Left ventricle myocardium superior (tissue), 1 donor: ENCODE measurements around the gene BBS9. TPM values are rescaled to one million over a fixed set of nuclear protein-coding genes. Genes with fewer than 3 reads are reported as not detected.

Source experiments
- ATAC-seq: fragments of 200-7000 bp; cut with Tn5 transposase; one replicate; pipeline ENCODE4 v1.9.1; 2020; ENCODE audit warnings: mild to moderate bottlenecking, moderate library complexity
- DNase-seq: peaks from one replicate; pipeline ENCODE4 v3.0.0-alpha.2; 2020
- intact Hi-C: fragments of 100-400 bp; cut with micrococcal nuclease; formaldehyde crosslinking; loops from one replicate; pipeline ENCODE4 v1.11.0; 2022
- total RNA-seq: library from RNA; stranded (reverse); fragmentation: NEBNext Ultra II Directional; extraction: Animal tissue kit (Norgen Biotek cat#: 25700); gene quantifications from one replicate; pipeline ENCODE4 v1.2.1, GENCODE V29; 2021
- donor health status: DM: no; HTN: yes; CAD: no; lungs with severe emphysema.

The BBS9 gene
- total RNA-seq, 1 donor from 2014 or later: 9.6 TPM

- no peak for DNase-seq
- intact Hi-C loops: no loop called here
- no peak for ATAC-seq
Observed at GRCh38 chr7:33327427-33327826, 198.1 kb downstream of the BBS9 start.

DNA sequence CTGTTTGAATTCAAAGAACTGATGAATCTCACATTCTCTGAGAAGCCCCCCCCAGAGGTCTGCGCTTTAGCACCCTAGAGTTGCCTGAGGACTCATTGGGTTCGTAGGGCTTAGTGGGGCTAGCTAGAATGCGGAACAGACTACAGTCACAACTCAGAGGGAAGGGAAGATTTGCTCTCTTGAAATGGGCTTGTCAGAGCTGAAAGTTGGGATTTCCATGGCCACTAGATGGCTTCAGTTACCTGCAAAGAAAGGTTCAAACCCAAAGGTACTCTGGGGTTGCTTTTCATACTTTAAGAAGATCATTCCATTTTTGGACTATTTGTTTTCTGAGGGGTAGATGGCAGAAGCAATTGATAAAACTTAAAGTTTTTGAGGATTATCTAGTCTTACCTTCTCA lies 205.0 kb downstream of the BBS9 start:
- ATAC-seq: no peak
- intact Hi-C loops: no loop called here
- no peak for DNase-seq

DNA sequence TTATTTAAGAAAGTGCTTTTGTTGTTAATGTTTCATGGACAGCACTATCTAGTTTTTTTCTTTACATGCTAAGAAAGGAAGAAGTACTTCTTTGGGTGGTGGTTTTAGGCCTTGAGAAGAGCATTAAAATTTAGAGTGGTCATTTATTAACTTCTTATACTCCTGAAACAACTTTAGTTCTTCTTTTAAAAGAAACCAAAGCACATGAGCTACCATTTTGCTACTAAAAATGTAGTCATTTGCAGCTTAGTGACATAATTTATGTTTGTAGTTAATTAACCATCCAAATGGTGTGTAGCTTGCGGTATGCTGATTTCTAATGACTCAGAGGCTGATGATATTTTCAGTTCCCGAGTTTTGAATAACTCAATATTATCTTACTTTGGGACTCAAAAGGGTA lies 207.5 kb downstream of the BBS9 start:
- intact Hi-C loops: no loop called here
- DNase-seq (no peak), ATAC-seq (no peak)

DNA sequence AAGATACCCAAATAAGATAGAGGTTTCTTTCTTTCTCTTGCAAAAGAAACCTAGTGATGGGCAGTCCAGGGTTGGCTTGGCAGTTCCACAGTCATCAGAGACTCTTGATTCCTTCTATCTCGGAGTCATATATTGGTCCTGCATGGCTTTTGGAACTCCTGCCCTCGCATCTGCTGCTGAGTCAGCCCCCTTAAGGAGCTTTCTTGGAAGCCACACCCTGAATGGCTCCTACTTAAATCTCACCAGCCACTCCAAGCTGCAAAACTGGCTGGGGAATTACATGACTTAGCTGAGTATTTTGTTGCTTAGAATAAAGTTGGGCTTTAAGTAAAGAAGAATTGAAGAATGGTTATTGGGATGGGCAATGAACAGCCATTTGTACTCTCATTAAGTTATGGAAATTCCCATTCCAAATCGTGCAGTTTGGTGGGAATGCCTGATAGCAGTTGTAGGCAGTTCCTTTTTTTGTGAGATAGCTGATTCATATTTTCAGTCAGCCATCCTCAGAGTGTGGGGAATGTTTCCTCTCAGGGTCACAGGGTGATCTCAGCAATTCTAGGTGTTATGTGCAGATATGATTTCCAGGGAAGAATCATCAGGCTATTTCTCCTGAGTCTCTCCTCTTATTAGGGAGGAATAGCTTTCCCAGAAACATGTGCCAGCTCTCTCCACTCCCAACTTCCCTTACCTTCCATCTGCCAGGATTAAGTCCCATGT lies 209.9 kb downstream of the BBS9 start:
- DNase-seq (no peak), ATAC-seq (no peak)
- intact Hi-C loops: no loop called here

DNA sequence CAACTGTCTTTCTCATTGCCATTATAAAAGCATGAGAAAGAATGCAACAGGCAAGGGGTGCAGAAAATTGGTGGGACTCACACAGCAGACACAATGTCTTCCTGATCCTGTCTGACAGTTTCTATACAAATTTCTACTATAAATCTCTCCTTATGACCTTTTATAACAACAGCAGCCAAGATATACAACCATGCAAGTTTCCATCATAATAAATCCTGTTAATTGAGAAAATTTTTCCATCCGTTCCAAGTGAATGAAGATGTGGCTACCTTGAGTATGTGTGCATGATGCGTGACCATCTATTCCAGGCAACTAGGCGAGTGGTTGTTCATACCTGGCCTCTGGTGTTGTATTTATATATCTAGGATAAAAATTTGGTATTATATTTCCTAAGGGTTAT lies 216.7 kb downstream of the BBS9 start:
- ATAC-seq (no peak), DNase-seq (no peak)
- intact Hi-C loops: no loop called here

DNA sequence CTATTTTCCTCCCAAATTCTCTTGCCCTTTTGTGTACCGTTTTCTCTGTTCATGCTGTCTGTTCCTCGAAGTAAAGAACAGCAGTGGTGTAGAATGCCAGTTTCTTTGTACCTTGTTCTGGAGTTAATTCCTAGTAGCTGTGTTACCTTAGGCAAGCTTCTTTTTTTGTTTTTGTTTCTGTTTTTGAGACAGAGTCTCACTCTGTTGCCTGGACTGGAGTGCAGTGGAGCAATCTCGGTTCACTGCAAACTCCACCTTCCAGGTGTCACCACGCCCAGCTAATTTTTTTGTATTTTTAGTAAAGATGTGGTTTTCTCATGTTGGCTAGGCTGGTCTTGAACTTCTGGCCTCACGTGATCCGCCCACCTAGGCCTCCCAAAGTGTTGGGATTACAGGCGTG lies 221.2 kb downstream of the BBS9 start:
- no peak for DNase-seq
- intact Hi-C loops: no loop called here
- ATAC-seq: no peak

- DNase-seq (no peak), ATAC-seq (no peak)
- intact Hi-C loops: no loop called here
Observed at GRCh38 chr7:33351709-33352108, 222.3 kb downstream of the BBS9 start.

DNA sequence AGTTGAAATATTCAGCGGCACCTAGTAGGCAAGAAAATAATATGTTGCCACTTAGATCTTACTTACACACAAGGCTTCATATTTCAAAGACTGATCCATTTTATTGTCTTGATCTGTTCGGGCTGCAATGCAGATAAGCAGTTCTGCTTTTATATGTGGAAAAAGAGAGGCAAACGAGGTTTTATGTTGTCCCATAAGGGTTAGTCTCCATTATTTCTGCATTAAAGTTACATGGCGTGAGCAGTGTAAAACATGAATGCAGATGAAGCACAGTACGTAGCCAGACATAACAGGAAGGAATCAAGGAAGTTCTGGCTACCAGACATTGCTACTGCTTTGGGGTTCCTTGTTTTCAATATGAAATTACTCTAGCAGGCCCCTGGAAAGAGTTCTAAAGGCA lies 224.8 kb downstream of the BBS9 start:
- DNase-seq (no peak), ATAC-seq (no peak)
- intact Hi-C loops: no loop called here

GRCh38 chr7:33355386-33355785 lies 226.0 kb downstream of the BBS9 start:
- DNase-seq (no peak), ATAC-seq (no peak)
- intact Hi-C loops: no loop called here

GRCh38 chr7:33356336-33356735 lies 227.0 kb downstream of the BBS9 start:
- intact Hi-C loops: no loop called here
- no peak for ATAC-seq
- no peak for DNase-seq

- intact Hi-C loops: no loop called here
- no peak for ATAC-seq
- no peak for DNase-seq
Observed at GRCh38 chr7:33357846-33358245, 228.5 kb downstream of the BBS9 start.

GRCh38 chr7:33369888-33370287 lies 240.5 kb downstream of the BBS9 start:
- no peak for ATAC-seq
- DNase-seq: no peak
- intact Hi-C loops: no loop called here

GRCh38 chr7:33373195-33373594 lies 243.8 kb downstream of the BBS9 start:
- no peak for ATAC-seq
- intact Hi-C loops: no loop called here
- DNase-seq: no peak

DNA sequence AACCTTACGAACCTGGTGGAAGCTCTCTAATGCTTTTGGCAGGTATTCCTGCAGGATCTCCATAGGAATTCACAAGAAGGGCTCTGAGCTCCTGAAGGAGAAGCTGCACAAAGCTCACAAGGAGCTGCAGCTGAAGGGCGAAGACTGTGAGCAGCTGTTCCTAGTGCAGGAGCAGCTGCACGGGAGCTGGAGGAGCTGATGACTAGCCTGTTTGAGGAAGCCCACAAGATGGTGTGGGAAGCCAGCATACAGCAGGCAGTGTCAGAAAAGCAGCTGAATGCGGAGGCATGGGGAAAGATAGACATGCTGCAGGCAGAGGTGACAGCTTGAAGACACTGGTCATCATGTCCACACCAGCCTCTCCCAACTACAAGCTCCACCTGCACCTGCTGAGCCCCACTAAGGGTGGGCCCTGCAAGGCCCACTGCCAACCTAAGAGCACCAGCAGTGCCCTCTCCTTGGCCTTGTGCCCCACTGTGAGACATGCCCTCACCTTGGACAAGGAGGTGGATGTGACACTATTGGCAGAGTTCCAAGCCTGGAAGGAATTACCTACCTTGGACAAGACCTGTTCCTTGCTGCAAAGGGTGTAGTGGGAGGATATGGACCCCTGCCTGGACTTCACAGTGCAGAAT lies 250.6 kb downstream of the BBS9 start:
- intact Hi-C loops: no loop called here
- ATAC-seq: no peak
- no peak for DNase-seq

DNA sequence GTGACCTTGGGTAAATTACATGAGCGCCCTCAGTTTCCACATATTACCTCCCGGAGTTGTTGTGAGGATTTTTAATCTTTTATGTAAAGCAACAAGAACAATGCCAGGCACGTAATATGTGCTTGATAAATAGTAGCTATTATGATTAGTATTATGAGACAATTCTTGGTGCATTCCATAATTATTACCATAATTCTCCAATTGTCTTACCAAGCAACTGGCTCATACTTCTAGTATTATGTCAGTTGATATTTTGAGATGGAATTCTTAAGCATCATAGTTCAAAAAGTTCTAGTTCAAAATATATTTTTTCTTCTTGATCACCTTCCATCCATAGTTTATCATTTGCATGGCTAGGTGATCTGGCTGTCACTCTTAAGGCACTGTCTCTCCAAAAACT lies 259.0 kb downstream of the BBS9 start:
- DNase-seq (no peak), ATAC-seq (no peak)
- intact Hi-C loops: no loop called here

- DNase-seq (no peak), ATAC-seq (no peak)
- intact Hi-C loops: no loop called here
Observed at GRCh38 chr7:33392148-33392547, 262.8 kb downstream of the BBS9 start.

DNA sequence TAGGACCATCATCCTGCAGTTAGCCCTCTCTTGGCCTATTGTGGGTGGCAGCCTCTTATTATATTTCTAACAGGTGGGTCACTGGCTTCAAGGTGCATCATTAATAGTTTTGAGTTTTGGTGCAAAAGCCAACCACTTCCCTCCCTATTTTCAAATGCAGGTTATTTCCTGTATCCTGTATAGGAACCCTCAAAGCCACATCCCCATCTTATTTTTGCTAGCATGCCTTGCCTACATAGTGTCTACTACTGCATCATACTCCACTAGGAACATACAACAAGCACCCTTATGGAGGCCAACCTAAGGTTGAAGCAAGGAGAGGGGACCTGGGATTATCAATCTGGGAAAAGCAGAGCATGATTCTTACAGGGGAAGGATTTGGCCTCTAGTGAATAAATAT lies 264.4 kb downstream of the BBS9 start:
- DNase-seq: no peak
- intact Hi-C loops: no loop called here
- no peak for ATAC-seq

DNA sequence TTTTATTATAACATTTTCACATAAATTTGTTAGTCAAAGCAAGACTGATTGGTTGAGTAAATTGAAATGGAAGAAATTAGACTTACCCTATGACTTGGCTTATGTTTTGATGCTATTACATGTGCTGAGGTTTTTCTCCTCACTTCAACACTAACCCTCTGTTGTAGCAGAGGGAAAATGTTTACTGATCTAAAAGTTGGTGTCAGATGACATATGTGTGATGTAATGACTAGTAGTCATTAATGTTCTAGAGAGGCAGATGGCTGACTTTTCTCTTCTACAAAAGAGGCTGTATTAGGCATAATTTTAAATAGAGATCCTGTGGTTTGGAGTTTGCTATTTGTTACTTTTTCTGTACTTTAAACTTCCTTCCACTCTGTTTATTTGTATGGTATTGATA lies 266.0 kb downstream of the BBS9 start:
- intact Hi-C loops: no loop called here
- DNase-seq: no peak
- no peak for ATAC-seq

DNA sequence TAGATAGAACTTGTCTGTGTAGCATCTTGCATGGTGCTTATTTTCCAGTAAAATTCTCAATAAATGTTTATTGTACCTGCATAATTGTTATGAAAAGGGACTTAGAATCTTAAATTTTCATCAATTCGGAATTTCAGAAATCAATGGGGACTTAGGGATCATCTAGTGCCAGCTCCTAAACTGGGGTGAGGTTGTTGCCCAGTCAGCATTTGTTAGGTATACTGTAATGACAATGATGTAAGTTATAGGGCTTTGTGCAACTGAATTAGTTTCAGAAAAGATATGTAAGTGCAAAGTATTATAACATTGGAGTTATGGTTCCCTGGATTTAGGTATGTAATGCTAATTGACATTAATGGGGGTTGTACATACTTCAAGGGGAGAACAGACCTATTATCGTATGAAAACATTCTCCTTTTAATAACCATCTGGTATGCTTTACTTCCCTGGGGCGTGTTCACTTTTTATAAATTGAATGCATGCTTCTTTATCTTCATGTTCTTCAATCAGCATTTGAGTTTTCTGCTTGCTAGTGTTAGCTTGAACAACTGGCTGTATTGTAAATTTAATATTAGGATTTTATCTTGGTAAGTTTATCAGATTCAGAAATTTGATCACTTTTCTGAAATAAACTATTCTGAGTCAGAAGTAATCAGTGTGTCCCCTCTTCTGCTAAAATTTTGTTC lies 270.3 kb downstream of the BBS9 start:
- intact Hi-C loops: no loop called here
- ATAC-seq (no peak), DNase-seq (no peak)

GRCh38 chr7:33400214-33400538 lies 270.8 kb downstream of the BBS9 start:
- no peak for ATAC-seq
- intact Hi-C loops: no loop called here
- no peak for DNase-seq

DNA sequence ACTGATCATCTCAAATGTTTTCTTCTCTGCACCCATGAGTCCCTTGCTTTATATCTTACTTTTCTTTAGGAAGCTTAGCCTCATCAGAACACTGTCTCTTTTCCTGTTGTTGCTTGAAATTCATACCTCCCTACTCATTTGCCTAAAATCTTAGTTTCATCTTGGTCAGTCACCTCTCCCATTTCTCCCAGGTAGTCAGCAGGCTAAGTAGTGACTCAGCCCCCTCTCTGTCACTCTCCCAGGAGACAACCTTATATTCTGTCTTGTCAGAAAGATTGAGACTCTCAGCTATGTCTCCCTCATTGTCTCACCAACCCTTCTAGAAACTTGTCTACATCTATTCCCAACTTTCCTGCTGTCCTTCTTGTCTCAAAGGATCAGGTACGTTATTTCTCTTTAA lies 280.9 kb downstream of the BBS9 start:
- no peak for ATAC-seq
- intact Hi-C loops: no loop called here
- DNase-seq: no peak
